GM21360 (cell line): Measurements from ENCODE around the gene RINT1.

ENCODE experiments used
- ATAC-seq: cut with Tn5 transposase; IDR thresholded peaks from one replicate; pipeline ENCODE4 v1.9.1; 2021; ENCODE audit warnings: mild to moderate bottlenecking, moderate library complexity; ENCODE audit not compliant: unreplicated experiment

Gene RINT1

GRCh38 chr7:105530546-105530945 lies 1.5 kb upstream of the RINT1 start:
- no peak for ATAC-seq

GRCh38 chr7:105532709-105533460 lies 884 bp downstream of the RINT1 start:
- ATAC-seq, result no peak

- no peak for ATAC-seq
These were observed 6.3 kb downstream of the RINT1 start for GRCh38 chr7:105538339-105538738.

GRCh38 chr7:105559926-105560325 lies 27.9 kb downstream of the RINT1 start:
- no peak for ATAC-seq

GRCh38 chr7:105565190-105565589 lies 33.2 kb downstream of the RINT1 start:
- ATAC-seq, result no peak

GRCh38 chr7:105567024-105567423 lies 35.0 kb downstream of the RINT1 start:
- no peak for ATAC-seq

GRCh38 chr7:105567821-105568220 lies 35.8 kb downstream of the RINT1 start:
- ATAC-seq, result no peak

GRCh38 chr7:105571891-105572290 lies 39.9 kb downstream of the RINT1 start:
- ATAC-seq, result no peak

- no peak for ATAC-seq
These were observed 45.2 kb downstream of the RINT1 start for GRCh38 chr7:105577251-105577650.

GRCh38 chr7:105578496-105578895 lies 46.5 kb downstream of the RINT1 start:
- no peak for ATAC-seq

GRCh38 chr7:105580022-105580740 lies 48.2 kb downstream of the RINT1 start:
- ATAC-seq, result no peak

GRCh38 chr7:105581066-105581811 lies 49.2 kb downstream of the RINT1 start, which contains the start of gene EFCAB10:
TSS of gene EFCAB10 (minus strand) at chr7:105581493. CDS start at chr7:105581463, 30 bp downstream.
- peak; percentile 85 for ATAC-seq

GRCh38 chr7:105583061-105583460 lies 51.1 kb downstream of the RINT1 start:
- no peak for ATAC-seq

- no peak for ATAC-seq
These were observed 52.2 kb downstream of the RINT1 start for GRCh38 chr7:105584165-105584564.

GRCh38 chr7:105585850-105586500 lies 54.0 kb downstream of the RINT1 start:
- no peak for ATAC-seq

- ATAC-seq, result no peak
These were observed 56.1 kb downstream of the RINT1 start for GRCh38 chr7:105587909-105588635.

- peak; percentile 81 for ATAC-seq
These were observed 57.5 kb downstream of the RINT1 start for GRCh38 chr7:105589356-105590077.

- no peak for ATAC-seq
These were observed 58.8 kb downstream of the RINT1 start for GRCh38 chr7:105590793-105591192.

- no peak for ATAC-seq
These were observed 59.5 kb downstream of the RINT1 start for GRCh38 chr7:105591522-105591921.

GRCh38 chr7:105594034-105594433 lies 62.0 kb downstream of the RINT1 start:
- no peak for ATAC-seq
